ENCODE measurements around the gene C19orf38. TPM values are rescaled to one million over a fixed set of nuclear protein-coding genes. Genes with fewer than 3 reads are reported as not detected.

The C19orf38 gene
- total RNA-seq, 4 donors from 2014 or later: 0.42 to 4.5 (median 2.4) TPM

DNA sequence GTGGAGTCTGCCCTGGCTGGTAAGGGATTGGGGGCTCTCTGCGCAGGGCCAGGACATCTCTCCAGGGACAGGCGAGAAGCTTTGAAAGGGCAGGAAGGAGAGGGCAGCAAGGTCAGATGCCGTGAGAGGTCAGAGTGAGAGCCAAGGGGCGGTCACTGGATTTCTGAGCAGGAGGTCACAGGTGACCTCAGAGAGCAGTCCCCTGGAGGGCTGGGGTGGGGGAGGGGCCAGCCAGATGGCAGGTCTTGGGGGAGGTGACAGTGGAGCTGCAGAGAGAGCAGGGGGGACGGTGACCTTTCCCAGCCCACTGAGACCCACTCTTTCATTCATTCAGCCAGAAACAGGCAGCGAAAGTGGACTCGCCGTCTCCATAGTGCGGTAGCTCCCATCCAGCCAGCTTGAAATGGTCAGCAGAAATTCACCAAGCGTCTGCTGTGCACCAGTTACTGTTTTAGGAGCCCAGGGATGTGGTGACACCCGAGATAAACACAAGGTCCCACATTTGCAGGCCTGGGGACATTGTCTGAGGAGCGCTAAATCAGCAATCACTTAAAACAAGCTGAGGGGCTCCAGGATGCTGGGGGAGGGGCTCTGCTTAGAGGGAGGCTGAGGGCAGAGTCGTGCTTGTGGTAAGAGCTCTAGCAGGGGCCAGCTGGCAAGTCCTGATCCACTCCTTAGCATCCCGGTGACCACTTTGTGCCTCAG lies 33.3 kb downstream of the C19orf38 start:
- H3K4me1 ChIP-seq: peaks cover 0 to 73% (median 27%) of the 10 kb centered on the region in 4 donors
- H3K36me3 ChIP-seq: no peaks in the 10 kb centered on the region
- H3K4me3 ChIP-seq: no peak overlapping the region
- 45 to 55% methylated on average over 14 of the region's 14 CpGs for WGBS, 2 donors
- H3K27me3 ChIP-seq: no peaks in the 10 kb centered on the region
- no peak for TF ChIP-seq EP300 (IDR thresholded peaks at IDR 0.05)
- TF ChIP-seq CTCF (IDR thresholded peaks at IDR 0.05): no peak
- no peak for TF ChIP-seq POLR2A (IDR thresholded peaks at IDR 0.05)
- H3K9me3 ChIP-seq: no peaks in the 10 kb centered on the region
- no peak for DNase-seq (ENCODE audit: low spot score in 2 of 2)
- peak overlapping the region in 1 of 4 donors; percentile 28 for H3K27ac ChIP-seq

DNA sequence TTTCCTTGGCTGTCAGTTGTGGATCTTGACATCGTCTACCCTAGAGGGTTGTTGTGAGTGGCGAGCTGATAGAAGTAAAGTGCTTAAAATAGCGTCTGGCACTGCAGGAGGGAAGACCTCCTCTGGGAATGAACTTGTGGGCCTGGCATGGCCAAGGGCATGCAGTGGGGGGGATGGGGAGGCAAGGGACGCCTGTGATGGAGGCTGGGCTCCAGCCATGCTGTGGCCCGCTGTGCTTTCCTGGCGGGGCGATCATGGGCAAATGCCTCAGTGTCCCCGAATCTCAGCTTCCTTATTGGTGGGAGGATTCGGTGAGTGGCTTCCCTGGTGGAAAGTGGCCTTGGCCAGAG lies 33.9 kb downstream of the C19orf38 start:
- Histone ChIP-seq H3K4me1 (peaks cover 0 to 73% (median 26%) of the 10 kb centered on the region in 4 donors), H3K9me3 (no peaks in the 10 kb centered on the region), H3K36me3 (no peaks in the 10 kb centered on the region), H3K4me3 (no peak overlapping the region), H3K27ac (no peak overlapping the region), H3K27me3 (no peaks in the 10 kb centered on the region)
- no peak for DNase-seq (ENCODE audit: low spot score in 2 of 2)
- whole genome bisulfite sequencing, 2 donors: 77 to 78% methylated on average over 9 of the region's 9 CpGs
- TF ChIP-seq CTCF (IDR thresholded peaks at IDR 0.05) (no peak), EP300 (IDR thresholded peaks at IDR 0.05) (no peak), POLR2A (IDR thresholded peaks at IDR 0.05) (no peak)

DNA sequence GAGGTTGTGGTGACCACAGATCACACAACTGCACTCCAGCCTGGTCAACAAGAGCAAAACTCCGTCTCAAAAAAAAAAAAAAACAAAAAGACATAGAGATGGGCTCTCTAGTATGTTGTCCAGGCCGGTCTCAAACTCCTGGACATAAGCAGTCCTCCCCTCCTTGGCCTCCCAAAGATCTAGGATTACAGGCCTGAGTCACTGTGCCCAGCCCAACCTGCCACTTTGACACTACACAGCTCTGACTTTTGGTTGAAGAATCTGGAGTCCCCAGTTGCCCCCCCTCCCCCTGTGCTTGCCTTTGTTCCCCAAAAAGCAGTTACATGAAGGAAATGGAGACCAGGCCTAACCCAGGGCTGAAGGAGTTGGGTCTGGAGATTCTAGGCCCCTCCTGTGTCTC lies 36.1 kb downstream of the C19orf38 start:
- TF ChIP-seq POLR2A (IDR thresholded peaks at IDR 0.05) (no peak), EP300 (IDR thresholded peaks at IDR 0.05) (no peak), CTCF (IDR thresholded peaks at IDR 0.05) (no peak)
- Histone ChIP-seq H3K36me3 (no peaks in the 10 kb centered on the region), H3K27me3 (no peaks in the 10 kb centered on the region), H3K4me1 (peaks cover 0 to 69% (median 10%) of the 10 kb centered on the region in 4 donors), H3K9me3 (no peaks in the 10 kb centered on the region), H3K27ac (peak overlapping the region in 1 of 4 donors; percentile 42), H3K4me3 (no peak overlapping the region)
- DNase-seq (ENCODE audit: low spot score in 2 of 2): no peak
- 65 to 72% methylated on average over 2 of the region's 2 CpGs for WGBS, 2 donors

DNA sequence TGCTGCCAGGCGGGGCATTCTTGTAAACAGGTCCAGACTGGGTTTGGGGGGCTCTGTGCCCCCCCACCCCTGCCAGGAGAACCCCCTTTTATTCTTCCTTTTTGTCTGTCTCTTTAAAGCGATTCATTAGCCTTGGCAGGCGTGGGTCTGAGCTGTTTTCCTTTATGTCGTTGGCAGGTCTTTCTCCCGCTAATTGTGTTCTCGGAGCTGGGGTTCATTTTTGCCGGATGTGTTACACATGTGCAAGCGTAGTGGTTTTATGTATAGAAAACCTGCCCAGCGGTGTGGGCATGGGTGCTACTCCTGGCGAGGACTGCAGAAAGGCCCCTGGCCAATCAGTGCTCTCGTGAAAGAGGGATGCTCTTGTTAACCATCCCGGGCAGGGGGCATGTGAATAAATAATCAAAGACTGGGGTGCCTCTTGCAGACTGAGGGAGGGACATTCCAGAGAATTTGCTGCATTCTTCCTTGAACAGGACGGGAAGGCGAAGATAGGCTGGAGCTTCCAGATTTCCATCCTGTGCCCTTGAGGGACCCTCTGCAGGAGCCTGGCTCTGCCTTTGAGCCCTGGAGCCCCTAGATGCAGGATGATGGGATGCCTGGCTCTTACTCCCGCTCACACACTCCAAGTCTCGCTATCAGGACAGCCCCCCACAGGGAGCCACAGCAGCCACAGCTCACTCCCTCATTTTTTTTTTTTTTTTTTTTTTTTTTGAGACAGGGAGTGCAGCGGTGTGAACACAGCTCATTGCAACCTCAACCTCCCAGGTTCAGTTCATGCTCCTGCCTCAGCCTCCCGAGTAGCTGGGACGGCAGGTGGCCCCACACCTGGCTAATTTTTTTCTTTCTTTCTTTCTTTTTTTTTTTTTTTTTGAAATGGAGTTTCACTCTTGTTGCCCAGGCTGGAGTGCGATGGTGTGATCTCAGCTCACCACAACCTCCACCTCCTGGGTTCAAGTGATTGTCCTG lies 37.3 kb downstream of the C19orf38 start:
- no peak for DNase-seq (ENCODE audit: low spot score in 2 of 2)
- TF ChIP-seq CTCF (IDR thresholded peaks at IDR 0.05): no peak
- TF ChIP-seq EP300 (IDR thresholded peaks at IDR 0.05): no peak
- TF ChIP-seq POLR2A (IDR thresholded peaks at IDR 0.05): no peak
- H3K4me1 ChIP-seq: peaks cover 0 to 60% (median 8%) of the 10 kb centered on the region in 4 donors
- H3K4me3 ChIP-seq: no peak overlapping the region
- H3K9me3 ChIP-seq: no peaks in the 10 kb centered on the region
- H3K27me3 ChIP-seq: no peaks in the 10 kb centered on the region
- peak overlapping the region in 1 of 4 donors; percentile 34 for H3K27ac ChIP-seq
- 62 to 63% methylated on average over 20 of the region's 20 CpGs for WGBS, 2 donors
- no peaks in the 10 kb centered on the region for H3K36me3 ChIP-seq

Data from tibial nerve (tissue), 4 donors.